B cell (primary cell): Measurements from ENCODE around the gene PARD3B. TPM values are rescaled to one million over a fixed set of nuclear protein-coding genes. Genes with fewer than 3 reads are reported as not detected.

Source experiments
- ATAC-seq: fragments of 200-7000 bp; cut with Tn5 transposase; one replicate; pipeline ENCODE4 v1.10.0; 2021; ENCODE audit warnings: low read depth, mild to moderate bottlenecking, moderate number of reproducible peaks, moderate library complexity
- CTCF ChIA-PET: fragments of 350-600 bp; sonication (Branson Sonifier 250); formaldehyde crosslinking; loops from one replicate; lab custom pipeline; 2021; ENCODE audit warnings: antibody characterized with exemption, inconsistent platforms; lab: Charles Lee
- POLR2A ChIA-PET: fragments of 350-600 bp; sonication (Branson Sonifier 250); formaldehyde crosslinking; loops from one replicate; lab custom pipeline; 2021; ENCODE audit warnings: antibody characterized with exemption; lab: Charles Lee
- DNase-seq: peaks from one replicate; pipeline ENCODE4 v3.0.0; 2013
- H2AFZ ChIP-seq: 2 replicates; pipeline ENCODE4 v1.6.1; 2012; ENCODE audit warnings: mild to moderate bottlenecking, low read depth, low read length; ENCODE audit not compliant: insufficient read depth, poor library complexity, severe bottlenecking
- H3K27ac ChIP-seq, 2 donors: 1 replicate in 1 of 2; 2 replicates in 1 of 2; pipeline ENCODE4 v1.5.1; 2012 to 2013; ENCODE audit warnings: low read length in 2 of 2, mild to moderate bottlenecking in 2 of 2, moderate library complexity in 1 of 2
- H3K27me3 ChIP-seq, 4 experiments: fragments of 200-600 bp in 1 of 4; sonication (generic) in 1 of 4; replicated peaks in 1 of 4; 1 replicate in 2 of 4; 2 replicates in 2 of 4; pipeline versions ENCODE4 v1.6.1 to v1.7.0; 2013 to 2016; ENCODE audit warnings: low read length in 3 of 4, mild to moderate bottlenecking in 2 of 4, mixed read lengths in 1 of 4, moderate library complexity in 1 of 4; ENCODE audit not compliant: insufficient read depth in 4 of 4, control insufficient read depth in 3 of 4; ENCODE audit errors: control extremely low read depth in 1 of 4
- H3K36me3 ChIP-seq, 2 experiments: replicated peaks in 1 of 2; 1 replicate in 1 of 2; 2 replicates in 1 of 2; pipeline versions ENCODE4 v1.6.1 to v1.7.1; 2013; ENCODE audit warnings: low read length in 1 of 2; ENCODE audit not compliant: insufficient read depth in 2 of 2, control insufficient read depth in 1 of 2; ENCODE audit errors: control extremely low read depth in 1 of 2, extremely low read depth in 1 of 2
- H3K4me1 ChIP-seq, 2 donors: fragments of 200-600 bp in 1 of 2; sonication (generic) in 1 of 2; 1 replicate in 1 of 2; 2 replicates in 1 of 2; pipeline versions ENCODE4 v1.5.1 to v1.6.1; 2013 to 2017; ENCODE audit warnings: low read length in 2 of 2; ENCODE audit not compliant: control insufficient read depth in 2 of 2, insufficient read depth in 2 of 2
- H3K4me2 ChIP-seq: replicated peaks from 2 replicates; pipeline ENCODE3; 2012; ENCODE audit warnings: mild to moderate bottlenecking, low read depth, low read length; ENCODE audit not compliant: poor library complexity, severe bottlenecking
- H3K4me3 ChIP-seq, 5 experiments: fragments of 200-600 bp in 1 of 5; sonication (generic) in 1 of 5; 1 replicate in 3 of 5; 2 replicates in 2 of 5; pipeline versions ENCODE4 v1.5.1 to v1.7.0; 2011 to 2016; ENCODE audit warnings: low read length in 4 of 5, mild to moderate bottlenecking in 4 of 5, low read depth in 2 of 5, control low read depth in 1 of 5, moderate library complexity in 1 of 5; ENCODE audit not compliant: insufficient read depth in 1 of 5; ENCODE audit errors: control extremely low read depth in 1 of 5, extremely low read depth in 1 of 5
- H3K79me2 ChIP-seq: fragments of 200-600 bp; sonication (generic); one replicate; pipeline ENCODE4 v1.6.0; 2016; ENCODE audit warnings: low read length; ENCODE audit not compliant: control insufficient read depth, insufficient read depth
- H3K9ac ChIP-seq: fragments of 200-600 bp; sonication (generic); 2 replicates; pipeline ENCODE4 v1.6.1; 2017; ENCODE audit warnings: mild to moderate bottlenecking, low read length, moderate library complexity
- H3K9me3 ChIP-seq, 3 donors: one replicate each; pipeline versions ENCODE4 v1.6.1 to v1.7.1; 2013; ENCODE audit warnings: low read length in 2 of 3; ENCODE audit not compliant: control insufficient read depth in 2 of 3, insufficient read depth in 1 of 3; ENCODE audit errors: control extremely low read depth in 1 of 3
- H4K20me1 ChIP-seq: 2 replicates; pipeline ENCODE4 v1.6.0; 2012; ENCODE audit warnings: mild to moderate bottlenecking, low read length; ENCODE audit not compliant: insufficient read depth, control insufficient read depth, poor library complexity, severe bottlenecking
- H3K27ac Mint-ChIP-seq: one replicate; pipeline ENCODE4 v1.8.0; 2021; ENCODE audit warnings: mixed read lengths
- H3K27me3 Mint-ChIP-seq: one replicate; pipeline ENCODE4 v1.8.0; 2021; ENCODE audit warnings: mixed read lengths
- H3K4me1 Mint-ChIP-seq: one replicate; pipeline ENCODE4 v1.8.0; 2021; ENCODE audit warnings: mixed read lengths
- H3K4me3 Mint-ChIP-seq: one replicate; pipeline ENCODE4 v1.8.0; 2021; ENCODE audit warnings: mixed read lengths
- H3K9me3 Mint-ChIP-seq: one replicate; pipeline ENCODE4 v1.8.0; 2022; ENCODE audit warnings: mixed read lengths; ENCODE audit not compliant: insufficient read depth
- CTCF ChIP-seq: fragments of 200-600 bp; IDR thresholded peaks from one replicate; pipeline ENCODE4 v1.8.0; 2022; ENCODE audit warnings: antibody characterized with exemption, mild to moderate bottlenecking
- EZH2 ChIP-seq: IDR thresholded peaks from 2 replicates; pipeline ENCODE4 v1.6.1; 2012; ENCODE audit warnings: borderline replicate concordance, low read depth, mild to moderate bottlenecking, moderate library complexity, low read length; ENCODE audit not compliant: insufficient read depth, poor library complexity, severe bottlenecking
- WGBS: methylation state at CpG from one replicate; pipeline ENCODE4 v1.1.5; 2013; ENCODE audit warnings: missing lambda C conversion rate; ENCODE audit not compliant: insufficient coverage; 5-methylcytosine and 5-hydroxymethylcytosine counted together
- intact Hi-C: fragments of 100-400 bp; cut with micrococcal nuclease; formaldehyde crosslinking; loops from one replicate; pipeline ENCODE4 v1.10.0; 2022
- polyA plus RNA-seq: library from polyadenylated mRNA; depleted of rRNA; stranded (reverse); fragments of >200 nt; gene quantifications from 2 replicates; pipeline ENCODE4 v1.2.3, GENCODE V29; 2012
- total RNA-seq, 2 donors: library from RNA; stranded (reverse); fragments of 120-200 nt in 1 of 2; gene quantifications; 1 replicate in 1 of 2; 2 replicates in 1 of 2; pipeline versions ENCODE4 v1.2.3 to v1.2.4, GENCODE V29; 2013 to 2022

The PARD3B gene
- total and polyA plus RNA-seq, 2 donors (not counting 1 experiment from before 2014, with no cell fraction given), result not detected

- ATAC-seq (no peak), DNase-seq (no peak)
- no peaks in the 10 kb centered on the region for H4K20me1 ChIP-seq
- WGBS, result no CpG with 5 or more reads among the region's 1 CpG
- TF ChIP-seq EZH2 (no peak), CTCF (no peak)
- ChIA-PET CTCF (no interaction called here), POLR2A (no interaction called here)
- no peak overlapping the region for H3K4me3 ChIP-seq
- no peaks in the 10 kb centered on the region for H3K27me3 ChIP-seq
- Mint-ChIP-seq H3K9me3 (no peaks in the 10 kb centered on the region), H3K27me3 (no peaks in the 10 kb centered on the region), H3K4me1 (no peaks in the 10 kb centered on the region), H3K4me3 (no peak overlapping the region), H3K27ac (no peak overlapping the region)
- H3K9ac ChIP-seq, result no peak overlapping the region
- no peak overlapping the region for H3K4me2 ChIP-seq
- intact Hi-C loops, result no loop called here
- H2AFZ ChIP-seq, result no peak overlapping the region
- H3K79me2 ChIP-seq, result no peaks in the 10 kb centered on the region
- no peaks in the 10 kb centered on the region for H3K4me1 ChIP-seq
- no peak overlapping the region for H3K27ac ChIP-seq
- H3K9me3 ChIP-seq, result no peaks in the 10 kb centered on the region
- H3K36me3 ChIP-seq, result no peaks in the 10 kb centered on the region
Observed at GRCh38 chr2:204776781-204777559, 231.7 kb downstream of the PARD3B start.

GRCh38 chr2:204779771-204780170 lies 234.5 kb downstream of the PARD3B start:
- Histone ChIP-seq H3K4me2 (no peak overlapping the region), H3K9me3 (no peaks in the 10 kb centered on the region), H3K4me3 (no peak overlapping the region), H3K4me1 (no peaks in the 10 kb centered on the region), H4K20me1 (no peaks in the 10 kb centered on the region), H3K27me3 (no peaks in the 10 kb centered on the region), H2AFZ (no peak overlapping the region), H3K79me2 (no peaks in the 10 kb centered on the region), H3K27ac (no peak overlapping the region), H3K9ac (no peak overlapping the region), H3K36me3 (no peaks in the 10 kb centered on the region)
- Mint-ChIP-seq H3K9me3 (no peaks in the 10 kb centered on the region), H3K27me3 (no peaks in the 10 kb centered on the region), H3K4me1 (no peaks in the 10 kb centered on the region), H3K27ac (no peak overlapping the region), H3K4me3 (no peak overlapping the region)
- TF ChIP-seq EZH2, result no peak
- no peak for TF ChIP-seq CTCF
- CTCF ChIA-PET, result no interaction called here
- intact Hi-C loops, result no loop called here
- ATAC-seq (no peak), DNase-seq (no peak)
- POLR2A ChIA-PET, result no interaction called here
